ENCODE results near the gene CST9. TPM values are rescaled to one million over a fixed set of nuclear protein-coding genes. Genes with fewer than 3 reads are reported as not detected.

Gene CST9
- total and polyA plus RNA-seq, 2 of the 13 experiments (the other 11 are each of a cell fraction or from before 2014, with no cell fraction given), result 0.07 TPM; not detected in 1

- TF ChIP-seq ZNF569 (CRISPR knock-in tag; IDR thresholded peaks at IDR 0.05; ENCODE audit: borderline replicate concordance), result no peak
- TF ChIP-seq BCL6 (CRISPR knock-in tag; IDR thresholded peaks at IDR 0.05), result peak; percentile 36
- peak; percentile 78 for TF ChIP-seq PCBP2 (optimal IDR thresholded peaks at IDR 0.05; ENCODE audit: low read depth, low read length, poor library complexity, severe bottlenecking)
- TF ChIP-seq ZNF646 (CRISPR knock-in tag; IDR thresholded peaks at IDR 0.05), result no peak
- no peak for TF ChIP-seq ARID2 (CRISPR knock-in tag; IDR thresholded peaks at IDR 0.05; ENCODE audit: borderline replicate concordance)
- TF ChIP-seq ZNF33B (CRISPR knock-in tag; IDR thresholded peaks at IDR 0.05), result no peak
- TF ChIP-seq SETDB1 (CRISPR knock-in tag; IDR thresholded peaks at IDR 0.05; ENCODE audit: borderline replicate concordance), result no peak
- TF ChIP-seq MXD3 (CRISPR knock-in tag; IDR thresholded peaks at IDR 0.05), result 0 out of 2 replicates have a peak, but pooled peaks have one; percentile 30
- TF ChIP-seq ZNF468 (CRISPR knock-in tag; IDR thresholded peaks at IDR 0.05), result no peak; the same call in 1 of the 2 replicates
- TF ChIP-seq RORA (CRISPR knock-in tag; IDR thresholded peaks at IDR 0.05), result no peak
- no peak for TF ChIP-seq CBX1 (IDR thresholded peaks at IDR 0.05; ENCODE audit: low read depth)
- TF ChIP-seq ZNF841 (CRISPR knock-in tag; IDR thresholded peaks at IDR 0.05; ENCODE audit: borderline replicate concordance), result no peak
- TF ChIP-seq CSRNP2 (CRISPR knock-in tag; conservative IDR thresholded peaks at IDR 0.05; ENCODE audit: low read depth), result no peak
- TF ChIP-seq TRIM22 (IDR thresholded peaks at IDR 0.05), result no peak
- TF ChIP-seq ZNF607 (CRISPR knock-in tag; IDR thresholded peaks at IDR 0.05; ENCODE audit: borderline replicate concordance), result no peak; the same call in 1 of the 2 replicates
- no peak for TF ChIP-seq TOE1 (CRISPR knock-in tag; IDR thresholded peaks at IDR 0.05)
- TF ChIP-seq BRCA1 (CRISPR knock-in tag; IDR thresholded peaks at IDR 0.05), result no peak
- TF ChIP-seq MIER3 (CRISPR knock-in tag; IDR thresholded peaks at IDR 0.05; ENCODE audit: borderline replicate concordance), result no peak; the same call in 1 of the 2 replicates
- no peak; the same call in 1 of the 2 replicates for TF ChIP-seq CHD4 (IDR thresholded peaks at IDR 0.05; ENCODE audit: borderline replicate concordance, low read length)
- no peak; the same call in 1 of the 2 replicates for TF ChIP-seq SP4 (CRISPR knock-in tag; IDR thresholded peaks at IDR 0.05)
These were observed 24.1 kb upstream of the CST9 start (continued) for GRCh38 chr20:23629542-23630391.

All from HepG2 (cell line).